HCT116 (cell line): ENCODE data around the gene AGPS. TPM values are rescaled to one million over a fixed set of nuclear protein-coding genes. Genes with fewer than 3 reads are reported as not detected.

ENCODE experiments used
- ATAC-seq: fragments of 200-7000 bp; cut with Tn5 transposase; 2 replicates; pipeline ENCODE4 v1.9.1; 2020; ENCODE audit warnings: mild to moderate bottlenecking, moderate library complexity
- BruUV-seq: library from RNA; stranded (reverse); fragments of 400-500 nt; replicated peaks from 2 replicates; lab custom pipeline; 2021; lab: Mats Ljungman, UMichigan
- CTCF ChIA-PET: fragments of 300-600 bp; sonication (Branson Sonifier 250); formaldehyde crosslinking; loops from one replicate; lab custom pipeline; 2021; ENCODE audit warnings: antibody characterized with exemption; lab: Charles Lee
- POLR2A ChIA-PET: fragments of 300-600, 350-600 bp; sonication (Branson Sonifier 250); formaldehyde crosslinking; loops from one replicate; lab custom pipeline; 2021; ENCODE audit warnings: antibody characterized with exemption; lab: Charles Lee
- RAD21 ChIA-PET, 2 experiments: fragments of 300-600 bp; sonication (Branson Sonifier 250); formaldehyde crosslinking; loops; one replicate each; lab custom pipeline; 2023; ENCODE audit warnings: low total read pairs in 2 of 2; ENCODE audit not compliant: uncharacterized antibody in 2 of 2, unreplicated experiment in 2 of 2, low non-redundant PET in 1 of 2; lab: Charles Lee
- DNase-seq: peaks from one replicate; pipeline ENCODE4 v3.0.0-alpha.2; 2010; ENCODE audit warnings: low read depth, low spot score
- H2AFZ ChIP-seq: fragments of 200-600 bp; shearing (Covaris generic), sonication (generic); 2 replicates; pipeline ENCODE4 v1.6.1; 2017; ENCODE audit warnings: low read depth, mixed run types, mixed read lengths, antibody characterized with exemption, low read length; ENCODE audit not compliant: poor library complexity, severe bottlenecking
- H3K27ac ChIP-seq: 2 replicates; pipeline ENCODE4 v1.5.1; 2012; ENCODE audit warnings: low read depth, low read length
- H3K27me3 ChIP-seq: fragments of 200-600 bp; sonication (generic); 2 replicates; pipeline ENCODE4 v1.6.1; 2016; ENCODE audit warnings: mixed run types, low read length, mixed read lengths; ENCODE audit not compliant: insufficient read depth
- H3K36me3 ChIP-seq, 2 experiments: fragments of 200-500 bp in 1 of 2; fragments of 200-600 bp in 1 of 2; sonication (Bioruptor generic) in 1 of 2; sonication (generic) in 1 of 2; 2 replicates each; pipeline versions ENCODE4 v1.5.1 to v1.6.1; 2014 to 2016; ENCODE audit warnings: low read length in 2 of 2, inconsistent platforms in 1 of 2, mixed read lengths in 1 of 2, mixed run types in 1 of 2; ENCODE audit not compliant: insufficient read depth in 2 of 2, control insufficient read depth in 1 of 2
- H3K4me1 ChIP-seq, 2 experiments: fragments of 200-600 bp in 1 of 2; sonication (generic) in 1 of 2; 2 replicates each; pipeline versions ENCODE4 v1.5.1 to v1.6.1; 2012 to 2017; ENCODE audit warnings: low read length in 2 of 2, inconsistent platforms in 1 of 2, mild to moderate bottlenecking in 1 of 2, mixed read lengths in 1 of 2, mixed run types in 1 of 2, moderate library complexity in 1 of 2; ENCODE audit not compliant: insufficient read depth in 2 of 2, control insufficient read depth in 1 of 2
- H3K4me2 ChIP-seq: fragments of 200-600 bp; sonication (generic); 2 replicates; pipeline ENCODE4 v1.6.1; 2017; ENCODE audit warnings: mixed run types, low read length, mixed read lengths
- H3K4me3 ChIP-seq, 2 experiments: fragments of 200-600 bp in 1 of 2; sonication (generic) in 1 of 2; replicated peaks in 1 of 2; 2 replicates each; pipeline ENCODE4 v1.5.1; 2011 to 2016; ENCODE audit warnings: low read length in 2 of 2, control low read depth in 1 of 2, low read depth in 1 of 2, mild to moderate bottlenecking in 1 of 2, mixed read lengths in 1 of 2, mixed run types in 1 of 2
- H3K79me2 ChIP-seq: fragments of 200-600 bp; sonication (generic); 2 replicates; pipeline ENCODE4 v1.6.1; 2017; ENCODE audit warnings: mild to moderate bottlenecking, mixed run types, low read length, moderate library complexity, mixed read lengths; ENCODE audit not compliant: insufficient read depth
- H3K9ac ChIP-seq: fragments of 200-600 bp; sonication (generic); 2 replicates; pipeline ENCODE4 v1.6.1; 2016; ENCODE audit warnings: low read length, mixed read lengths
- H3K9me2 ChIP-seq: fragments of 200-600 bp; sonication (generic), shearing (Covaris generic); 2 replicates; pipeline ENCODE4 v1.6.1; 2017; ENCODE audit warnings: mixed run types, mild to moderate bottlenecking, moderate library complexity; ENCODE audit not compliant: insufficient read depth
- H3K9me3 ChIP-seq, 2 experiments: fragments of 200-500 bp in 1 of 2; fragments of 200-600 bp in 1 of 2; sonication (Bioruptor generic) in 1 of 2; sonication (generic) in 1 of 2; 2 replicates each; pipeline ENCODE4 v1.6.1; 2014 to 2017; ENCODE audit warnings: low read length in 2 of 2, mixed read lengths in 2 of 2, inconsistent platforms in 1 of 2, low read depth in 1 of 2, mild to moderate bottlenecking in 1 of 2, mixed run types in 1 of 2, moderate library complexity in 1 of 2; ENCODE audit not compliant: control insufficient read depth in 1 of 2, insufficient read depth in 1 of 2
- H4K20me1 ChIP-seq: fragments of 200-600 bp; sonication (generic), shearing (Covaris generic); 2 replicates; pipeline ENCODE4 v1.6.1; 2017; ENCODE audit warnings: mixed run types, mild to moderate bottlenecking, moderate library complexity; ENCODE audit not compliant: insufficient read depth
- POLR2A ChIP-seq: IDR thresholded peaks from 2 replicates; pipeline ENCODE4 v1.7.0; 2011; ENCODE audit warnings: borderline replicate concordance; ENCODE audit not compliant: insufficient read depth, insufficient read length; ENCODE audit errors: extremely low read depth
- SIN3A ChIP-seq: IDR thresholded peaks from 2 replicates; pipeline ENCODE4 v1.6.1; 2012; ENCODE audit warnings: low read depth
- SRF ChIP-seq: IDR thresholded peaks from 2 replicates; pipeline ENCODE4 v1.6.1; 2012; ENCODE audit warnings: low read depth
- intact Hi-C: fragments of 100-400 bp; cut with micrococcal nuclease; formaldehyde crosslinking; loops from 2 replicates; pipeline ENCODE4 v1.10.0; 2022
- total RNA-seq: library from RNA; stranded (reverse); gene quantifications from one replicate; pipeline ENCODE4 v1.2.1, GENCODE V29; 2021; ENCODE audit not compliant: unreplicated experiment
- TF ChIP-seq, protein P1 (sequence below), 3 experiments: fragments of 200-600 bp in 1 of 3; sonication (generic) in 1 of 3; IDR thresholded peaks in 2 of 3; conservative IDR thresholded peaks in 1 of 3; 2 replicates each; pipeline ENCODE4 v1.5.1; 2012 to 2017; ENCODE audit warnings: low read depth in 2 of 3, low read length in 2 of 3, antibody characterized with exemption in 1 of 3, borderline replicate concordance in 1 of 3, control low read depth in 1 of 3, mild to moderate bottlenecking in 1 of 3, mixed read lengths in 1 of 3, mixed run types in 1 of 3, moderate library complexity in 1 of 3; ENCODE audit not compliant: insufficient read depth in 1 of 3
- TF ChIP-seq, protein P2 (sequence below): IDR thresholded peaks from 2 replicates; pipeline ENCODE4 v1.6.1; 2012; ENCODE audit warnings: low read depth

Gene AGPS
- total RNA-seq, 1 experiment from 2014 or later = 66.6 TPM

DNA sequence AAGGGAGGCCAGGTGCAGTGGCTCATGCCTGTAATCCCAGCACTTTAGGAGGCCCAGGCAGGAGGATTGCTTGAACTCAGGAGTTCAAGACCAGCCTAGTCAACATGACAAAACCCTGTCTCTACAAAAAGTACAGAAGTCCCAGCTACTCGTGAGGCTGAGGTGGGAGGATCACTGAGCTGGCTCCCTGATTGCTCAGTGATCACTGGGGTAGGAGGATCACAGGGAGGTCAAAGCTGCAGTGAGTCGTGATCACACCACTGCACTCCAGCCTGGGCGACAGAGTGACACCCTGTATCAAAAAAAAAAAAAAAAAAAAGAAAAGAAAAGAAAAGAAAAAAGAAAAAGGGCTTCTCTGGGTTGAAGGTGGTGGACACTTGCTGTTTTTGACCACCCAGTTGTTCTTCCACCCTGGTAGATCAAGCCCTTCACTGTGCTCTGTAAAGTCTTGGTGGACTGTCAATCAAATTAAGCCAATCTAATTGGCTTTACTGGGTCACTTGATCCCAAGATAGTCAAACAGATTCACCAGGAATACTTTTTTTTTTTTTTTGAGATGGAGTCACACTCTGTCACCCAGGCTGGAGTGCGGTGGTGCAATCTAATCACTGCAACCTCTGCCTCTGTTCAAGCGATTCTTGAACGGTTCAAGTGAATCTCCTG is 191.6 kb downstream of the AGPS start:
- Histone ChIP-seq H3K36me3 (no peaks in the 10 kb centered on the region), H3K27me3 (no peaks in the 10 kb centered on the region), H3K4me2 (no peak overlapping the region), H4K20me1 (no peaks in the 10 kb centered on the region), H3K9me2 (no peaks in the 10 kb centered on the region), H2AFZ (no peak overlapping the region), H3K9me3 (no peaks in the 10 kb centered on the region), H3K4me3 (no peak overlapping the region), H3K4me1 (no peaks in the 10 kb centered on the region; a peak in 1 of 4 replicates), H3K79me2 (no peaks in the 10 kb centered on the region), H3K9ac (no peak overlapping the region), H3K27ac (no peak overlapping the region)
- intact Hi-C loops = no loop called here
- POLR2A ChIA-PET = interaction anchor here (0.6 kb wide), 1 partner anchor 47 kb away, joined by 4 read pairs; no protein-coding TSS in a partner anchor
- CTCF ChIA-PET = interaction anchor here (2.7 kb wide), 1 partner anchor 21 kb away, joined by 9 read pairs; no protein-coding TSS in a partner anchor
- RAD21 ChIA-PET = no interaction called here
- ATAC-seq (no peak), DNase-seq (no peak)
- TF ChIP-seq, protein P1, sequence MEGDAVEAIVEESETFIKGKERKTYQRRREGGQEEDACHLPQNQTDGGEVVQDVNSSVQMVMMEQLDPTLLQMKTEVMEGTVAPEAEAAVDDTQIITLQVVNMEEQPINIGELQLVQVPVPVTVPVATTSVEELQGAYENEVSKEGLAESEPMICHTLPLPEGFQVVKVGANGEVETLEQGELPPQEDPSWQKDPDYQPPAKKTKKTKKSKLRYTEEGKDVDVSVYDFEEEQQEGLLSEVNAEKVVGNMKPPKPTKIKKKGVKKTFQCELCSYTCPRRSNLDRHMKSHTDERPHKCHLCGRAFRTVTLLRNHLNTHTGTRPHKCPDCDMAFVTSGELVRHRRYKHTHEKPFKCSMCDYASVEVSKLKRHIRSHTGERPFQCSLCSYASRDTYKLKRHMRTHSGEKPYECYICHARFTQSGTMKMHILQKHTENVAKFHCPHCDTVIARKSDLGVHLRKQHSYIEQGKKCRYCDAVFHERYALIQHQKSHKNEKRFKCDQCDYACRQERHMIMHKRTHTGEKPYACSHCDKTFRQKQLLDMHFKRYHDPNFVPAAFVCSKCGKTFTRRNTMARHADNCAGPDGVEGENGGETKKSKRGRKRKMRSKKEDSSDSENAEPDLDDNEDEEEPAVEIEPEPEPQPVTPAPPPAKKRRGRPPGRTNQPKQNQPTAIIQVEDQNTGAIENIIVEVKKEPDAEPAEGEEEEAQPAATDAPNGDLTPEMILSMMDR (IDR thresholded peaks at IDR 0.05 in 2 of 3, conservative IDR thresholded peaks at IDR 0.05 in 1 of 3; ENCODE audit: borderline replicate concordance in 1 of 3, insufficient read depth in 1 of 3, low read depth in 2 of 3, low read length in 2 of 3) = no peak
- TF ChIP-seq, protein P2, sequence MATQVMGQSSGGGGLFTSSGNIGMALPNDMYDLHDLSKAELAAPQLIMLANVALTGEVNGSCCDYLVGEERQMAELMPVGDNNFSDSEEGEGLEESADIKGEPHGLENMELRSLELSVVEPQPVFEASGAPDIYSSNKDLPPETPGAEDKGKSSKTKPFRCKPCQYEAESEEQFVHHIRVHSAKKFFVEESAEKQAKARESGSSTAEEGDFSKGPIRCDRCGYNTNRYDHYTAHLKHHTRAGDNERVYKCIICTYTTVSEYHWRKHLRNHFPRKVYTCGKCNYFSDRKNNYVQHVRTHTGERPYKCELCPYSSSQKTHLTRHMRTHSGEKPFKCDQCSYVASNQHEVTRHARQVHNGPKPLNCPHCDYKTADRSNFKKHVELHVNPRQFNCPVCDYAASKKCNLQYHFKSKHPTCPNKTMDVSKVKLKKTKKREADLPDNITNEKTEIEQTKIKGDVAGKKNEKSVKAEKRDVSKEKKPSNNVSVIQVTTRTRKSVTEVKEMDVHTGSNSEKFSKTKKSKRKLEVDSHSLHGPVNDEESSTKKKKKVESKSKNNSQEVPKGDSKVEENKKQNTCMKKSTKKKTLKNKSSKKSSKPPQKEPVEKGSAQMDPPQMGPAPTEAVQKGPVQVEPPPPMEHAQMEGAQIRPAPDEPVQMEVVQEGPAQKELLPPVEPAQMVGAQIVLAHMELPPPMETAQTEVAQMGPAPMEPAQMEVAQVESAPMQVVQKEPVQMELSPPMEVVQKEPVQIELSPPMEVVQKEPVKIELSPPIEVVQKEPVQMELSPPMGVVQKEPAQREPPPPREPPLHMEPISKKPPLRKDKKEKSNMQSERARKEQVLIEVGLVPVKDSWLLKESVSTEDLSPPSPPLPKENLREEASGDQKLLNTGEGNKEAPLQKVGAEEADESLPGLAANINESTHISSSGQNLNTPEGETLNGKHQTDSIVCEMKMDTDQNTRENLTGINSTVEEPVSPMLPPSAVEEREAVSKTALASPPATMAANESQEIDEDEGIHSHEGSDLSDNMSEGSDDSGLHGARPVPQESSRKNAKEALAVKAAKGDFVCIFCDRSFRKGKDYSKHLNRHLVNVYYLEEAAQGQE = no peak
- TF ChIP-seq SIN3A = no peak
- no peak for TF ChIP-seq SRF
- no peak for TF ChIP-seq POLR2A
- BruUV-seq = no TSS peak
